ENCODE results near the gene BHLHE23.

BHLHE23 gene

GRCh38 chr20:63044605-63045004 is 37.8 kb upstream of the BHLHE23 start:
- in situ Hi-C loops (cut with MboI; ENCODE audit: low sequenced_read_pairs, unreplicated experiment): no loop called here
- no peak for DNase-seq (ENCODE audit: low spot score)
- no peak for TF ChIP-seq CTCF (IDR thresholded peaks at IDR 0.05; ENCODE audit: borderline replicate concordance, control extremely low read depth, extremely low read depth, insufficient read depth, missing control alignments)

GRCh38 chr20:63044204-63044600 is 37.4 kb upstream of the BHLHE23 start:
- in situ Hi-C loops (cut with MboI; ENCODE audit: low sequenced_read_pairs, unreplicated experiment): no loop called here
- DNase-seq (ENCODE audit: low spot score): no peak
- no peak for TF ChIP-seq CTCF (IDR thresholded peaks at IDR 0.05; ENCODE audit: borderline replicate concordance, control extremely low read depth, extremely low read depth, insufficient read depth, missing control alignments)

GRCh38 chr20:63043348-63044203 is 36.8 kb upstream of the BHLHE23 start:
- TF ChIP-seq CTCF (IDR thresholded peaks at IDR 0.05; ENCODE audit: borderline replicate concordance, control extremely low read depth, extremely low read depth, insufficient read depth, missing control alignments): no peak
- DNase-seq (ENCODE audit: low spot score): no peak
- in situ Hi-C loops (cut with MboI; ENCODE audit: low sequenced_read_pairs, unreplicated experiment): no loop called here

GRCh38 chr20:63042448-63043071 is 35.8 kb upstream of the BHLHE23 start:
- DNase-seq (ENCODE audit: low spot score): no peak
- in situ Hi-C loops (cut with MboI; ENCODE audit: low sequenced_read_pairs, unreplicated experiment): no loop called here
- no peak for TF ChIP-seq CTCF (IDR thresholded peaks at IDR 0.05; ENCODE audit: borderline replicate concordance, control extremely low read depth, extremely low read depth, insufficient read depth, missing control alignments)

GRCh38 chr20:63041776-63042175 is 35.0 kb upstream of the BHLHE23 start:
- TF ChIP-seq CTCF (IDR thresholded peaks at IDR 0.05; ENCODE audit: borderline replicate concordance, control extremely low read depth, extremely low read depth, insufficient read depth, missing control alignments): no peak
- in situ Hi-C loops (cut with MboI; ENCODE audit: low sequenced_read_pairs, unreplicated experiment): no loop called here
- no peak for DNase-seq (ENCODE audit: low spot score)

GRCh38 chr20:63037669-63038268 is 31.0 kb upstream of the BHLHE23 start:
- in situ Hi-C loops (cut with MboI; ENCODE audit: low sequenced_read_pairs, unreplicated experiment): no loop called here
- TF ChIP-seq CTCF (IDR thresholded peaks at IDR 0.05; ENCODE audit: borderline replicate concordance, control extremely low read depth, extremely low read depth, insufficient read depth, missing control alignments): no peak

More at GRCh38 chr20:63037669-63038268, 31.0 kb upstream of the BHLHE23 start:
- DNase-seq (ENCODE audit: low spot score): no peak
